CD14-positive monocyte (primary cell): ENCODE measurements around the gene PAX7. TPM values are rescaled to one million over a fixed set of nuclear protein-coding genes. Genes with fewer than 3 reads are reported as not detected.

ENCODE experiments used
- DNase-seq, 3 donors: peaks; one replicate each; pipeline ENCODE4 v3.0.0-alpha.2; 2011 to 2022
- H2AFZ ChIP-seq: 2 replicates; pipeline ENCODE4 v1.6.0; 2012; ENCODE audit warnings: mild to moderate bottlenecking, low read depth, low read length, inconsistent platforms; ENCODE audit not compliant: insufficient read depth, poor library complexity, severe bottlenecking
- H3K27ac ChIP-seq, 2 donors: 1 replicate in 1 of 2; 2 replicates in 1 of 2; pipeline ENCODE4 v1.5.1; 2012 to 2013; ENCODE audit warnings: low read length in 2 of 2, control low read depth in 1 of 2, inconsistent platforms in 1 of 2, low read depth in 1 of 2, mild to moderate bottlenecking in 1 of 2
- H3K27me3 ChIP-seq, 2 donors: one replicate each; pipeline versions ENCODE4 v1.6.0 to v1.6.1; 2011 to 2013; ENCODE audit warnings: low read length in 2 of 2; ENCODE audit not compliant: control insufficient read depth in 2 of 2, insufficient read depth in 2 of 2
- H3K36me3 ChIP-seq, 2 donors: replicated peaks in 1 of 2; 1 replicate in 1 of 2; 2 replicates in 1 of 2; pipeline versions ENCODE4 v1.5.1 to v1.6.1; 2012 to 2013; ENCODE audit warnings: low read length in 2 of 2, control low read depth in 1 of 2, inconsistent platforms in 1 of 2, mild to moderate bottlenecking in 1 of 2; ENCODE audit not compliant: insufficient read depth in 2 of 2, control insufficient read depth in 1 of 2
- H3K4me1 ChIP-seq, 2 donors: 1 replicate in 1 of 2; 2 replicates in 1 of 2; pipeline versions ENCODE4 v1.5.1 to v1.6.1; 2012 to 2013; ENCODE audit warnings: low read length in 2 of 2, control low read depth in 1 of 2, inconsistent platforms in 1 of 2, mild to moderate bottlenecking in 1 of 2, moderate library complexity in 1 of 2; ENCODE audit not compliant: insufficient read depth in 2 of 2, control insufficient read depth in 1 of 2
- H3K4me2 ChIP-seq: replicated peaks from 2 replicates; pipeline ENCODE3; 2012; ENCODE audit warnings: low read length, moderate library complexity, mild to moderate bottlenecking; ENCODE audit not compliant: poor library complexity, severe bottlenecking; ENCODE audit errors: extremely low read depth
- H3K4me3 ChIP-seq, 3 experiments: fragments of 200-600 bp in 1 of 3; sonication (generic) in 1 of 3; replicated peaks in 1 of 3; 1 replicate in 2 of 3; 2 replicates in 1 of 3; pipeline ENCODE4 v1.5.1; 2011 to 2013; ENCODE audit warnings: low read length in 3 of 3, mild to moderate bottlenecking in 3 of 3, control low read depth in 2 of 3, low read depth in 2 of 3, inconsistent platforms in 1 of 3, moderate library complexity in 1 of 3
- H3K79me2 ChIP-seq: 2 replicates; pipeline ENCODE4 v1.6.0; 2012; ENCODE audit warnings: mild to moderate bottlenecking, control low read depth, inconsistent platforms, low read length, moderate library complexity; ENCODE audit not compliant: insufficient read depth
- H3K9ac ChIP-seq: 2 replicates; pipeline ENCODE4 v1.6.0; 2017; ENCODE audit warnings: low read length, mild to moderate bottlenecking; ENCODE audit not compliant: insufficient read depth, poor library complexity, severe bottlenecking
- H3K9me3 ChIP-seq, 2 donors: replicated peaks in 1 of 2; 1 replicate in 1 of 2; 2 replicates in 1 of 2; pipeline versions ENCODE4 v1.5.1 to v1.6.1; 2012 to 2013; ENCODE audit warnings: low read length in 2 of 2, control low read depth in 1 of 2; ENCODE audit not compliant: control insufficient read depth in 1 of 2, insufficient read depth in 1 of 2
- H4K20me1 ChIP-seq: 2 replicates; pipeline ENCODE4 v1.6.0; 2012; ENCODE audit warnings: mild to moderate bottlenecking, low read length, control low read depth, moderate library complexity; ENCODE audit not compliant: insufficient read depth
- H3K27ac Mint-ChIP-seq, 7 donors: one replicate each; pipeline ENCODE4 v1.8.0; 2020; ENCODE audit warnings: mild to moderate bottlenecking in 7 of 7, mixed read lengths in 7 of 7, moderate library complexity in 6 of 7, inconsistent platforms in 2 of 7
- H3K27me3 Mint-ChIP-seq, 3 donors: one replicate each; pipeline ENCODE4 v1.8.0; 2021 to 2022; ENCODE audit warnings: low read depth in 3 of 3, mild to moderate bottlenecking in 3 of 3, mixed read lengths in 3 of 3, moderate library complexity in 3 of 3, inconsistent platforms in 1 of 3
- H3K36me3 Mint-ChIP-seq, 2 donors: one replicate each; pipeline ENCODE4 v1.8.0; 2020; ENCODE audit warnings: mixed read lengths in 2 of 2, inconsistent platforms in 1 of 2, mild to moderate bottlenecking in 1 of 2
- H3K4me1 Mint-ChIP-seq: one replicate; pipeline ENCODE4 v1.8.0; 2020; ENCODE audit warnings: mild to moderate bottlenecking, mixed read lengths
- H3K4me3 Mint-ChIP-seq, 2 donors: one replicate each; pipeline ENCODE4 v1.8.0; 2020; ENCODE audit warnings: mild to moderate bottlenecking in 2 of 2, mixed read lengths in 2 of 2, moderate library complexity in 1 of 2
- H3K9me3 Mint-ChIP-seq, 7 donors: one replicate each; pipeline ENCODE4 v1.8.0; 2020 to 2022; ENCODE audit warnings: mixed read lengths in 7 of 7, mild to moderate bottlenecking in 6 of 7, moderate library complexity in 6 of 7, inconsistent platforms in 2 of 7
- WGBS: methylation state at CpG from one replicate; pipeline ENCODE4 v1.1.5; 2013; ENCODE audit warnings: missing lambda C conversion rate; ENCODE audit not compliant: insufficient coverage; 5-methylcytosine and 5-hydroxymethylcytosine counted together
- intact Hi-C, 2 donors: fragments of 100-400 bp; cut with micrococcal nuclease; formaldehyde crosslinking; loops; one replicate each; pipeline versions ENCODE4 v1.15.0 to v1.15.1; 2023
- polyA plus RNA-seq, 3 donors: library from polyadenylated mRNA; depleted of rRNA in 1 of 3; unstranded in 2 of 3; stranded (reverse) in 1 of 3; fragments of 300-500 nt in 2 of 3; fragments of >200 nt in 1 of 3; fragmentation: Illumina TruSeq in 2 of 3; gene quantifications; 1 replicate in 2 of 3; 2 replicates in 1 of 3; pipeline ENCODE4 v1.2.3, GENCODE V29; 2012 to 2021
- TF ChIP-seq, protein P1 (sequence below): fragments of 200-600 bp; IDR thresholded peaks from one replicate; pipeline ENCODE4 v1.8.0; 2022; ENCODE audit warnings: antibody characterized with exemption, mild to moderate bottlenecking

PAX7 gene
- polyA plus RNA-seq, 3 donors: not detected

DNA sequence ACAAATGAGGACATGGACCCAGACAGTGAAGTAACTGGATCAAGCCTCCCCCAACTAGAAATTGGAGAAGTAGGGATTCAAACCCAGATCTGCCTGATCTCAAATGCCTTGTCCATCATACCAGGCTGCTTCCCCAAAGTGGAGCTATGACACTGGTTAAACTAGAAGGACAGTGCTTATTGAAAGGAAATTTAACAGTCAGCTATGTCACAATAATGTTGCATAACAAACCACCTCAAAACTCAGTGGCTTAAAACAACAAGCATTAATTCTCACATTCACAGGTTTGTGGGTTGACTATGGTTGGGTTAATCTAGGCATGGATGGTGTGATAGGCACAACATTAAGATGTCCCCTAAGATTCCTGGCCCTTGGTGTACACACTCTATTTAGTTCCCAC is 121.8 kb downstream of the PAX7 start:
- TF ChIP-seq, protein P1, sequence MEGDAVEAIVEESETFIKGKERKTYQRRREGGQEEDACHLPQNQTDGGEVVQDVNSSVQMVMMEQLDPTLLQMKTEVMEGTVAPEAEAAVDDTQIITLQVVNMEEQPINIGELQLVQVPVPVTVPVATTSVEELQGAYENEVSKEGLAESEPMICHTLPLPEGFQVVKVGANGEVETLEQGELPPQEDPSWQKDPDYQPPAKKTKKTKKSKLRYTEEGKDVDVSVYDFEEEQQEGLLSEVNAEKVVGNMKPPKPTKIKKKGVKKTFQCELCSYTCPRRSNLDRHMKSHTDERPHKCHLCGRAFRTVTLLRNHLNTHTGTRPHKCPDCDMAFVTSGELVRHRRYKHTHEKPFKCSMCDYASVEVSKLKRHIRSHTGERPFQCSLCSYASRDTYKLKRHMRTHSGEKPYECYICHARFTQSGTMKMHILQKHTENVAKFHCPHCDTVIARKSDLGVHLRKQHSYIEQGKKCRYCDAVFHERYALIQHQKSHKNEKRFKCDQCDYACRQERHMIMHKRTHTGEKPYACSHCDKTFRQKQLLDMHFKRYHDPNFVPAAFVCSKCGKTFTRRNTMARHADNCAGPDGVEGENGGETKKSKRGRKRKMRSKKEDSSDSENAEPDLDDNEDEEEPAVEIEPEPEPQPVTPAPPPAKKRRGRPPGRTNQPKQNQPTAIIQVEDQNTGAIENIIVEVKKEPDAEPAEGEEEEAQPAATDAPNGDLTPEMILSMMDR: no peak
- intact Hi-C loops: no loop called here
- peaks cover 7 to 9% of the 10 kb centered on the region in 2 donors for H3K9me3 ChIP-seq
- Mint-ChIP-seq H3K4me3 (no peak overlapping the region), H3K36me3 (no peaks in the 10 kb centered on the region), H3K27me3 (peaks cover 8 to 17% (median 9%) of the 10 kb centered on the region in 3 donors), H3K4me1 (peaks cover 3% of the 10 kb centered on the region), H3K9me3 (peaks cover 4 to 26% (median 17%) of the 10 kb centered on the region in 7 donors), H3K27ac (no peak overlapping the region)
- H3K27ac ChIP-seq: no peak overlapping the region
- DNase-seq: no peak
- H2AFZ ChIP-seq: no peak overlapping the region
- no peaks in the 10 kb centered on the region for H4K20me1 ChIP-seq
- H3K4me2 ChIP-seq: no peak overlapping the region
- H3K36me3 ChIP-seq: no peaks in the 10 kb centered on the region
- H3K9ac ChIP-seq: no peak overlapping the region
- no peaks in the 10 kb centered on the region for H3K79me2 ChIP-seq
- H3K4me1 ChIP-seq: no peaks in the 10 kb centered on the region
- H3K27me3 ChIP-seq: peaks cover 0 to 4% of the 10 kb centered on the region in 2 donors
- H3K4me3 ChIP-seq: no peak overlapping the region

DNA sequence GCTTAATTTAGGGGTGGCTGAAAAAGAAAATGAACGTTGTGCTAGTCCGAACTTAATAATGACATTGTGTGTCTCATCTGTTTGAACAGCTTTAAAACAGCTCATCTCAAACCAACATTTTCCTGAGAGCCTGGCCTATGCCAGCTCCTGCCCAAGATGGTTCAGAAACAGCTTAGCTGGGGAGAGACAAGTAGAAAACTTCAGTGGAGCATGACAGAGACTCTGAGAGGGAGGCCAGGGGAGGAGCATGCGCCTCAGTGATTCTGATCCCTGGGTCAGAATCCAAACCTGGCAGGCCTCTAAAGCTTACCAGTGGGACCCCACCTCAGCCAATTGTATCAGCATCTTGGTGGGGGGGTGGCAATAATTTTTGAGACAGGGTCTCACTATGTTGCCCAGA is 129.5 kb downstream of the PAX7 start:
- WGBS: no CpG with 5 or more reads among the region's 3 CpGs
- Histone ChIP-seq H3K9ac (no peak overlapping the region), H4K20me1 (no peaks in the 10 kb centered on the region), H2AFZ (no peak overlapping the region), H3K9me3 (peaks cover 0 to 3% of the 10 kb centered on the region in 2 donors), H3K4me1 (no peaks in the 10 kb centered on the region), H3K27me3 (peaks cover 0 to 4% of the 10 kb centered on the region in 2 donors), H3K4me3 (no peak overlapping the region), H3K4me2 (no peak overlapping the region), H3K36me3 (no peaks in the 10 kb centered on the region), H3K79me2 (no peaks in the 10 kb centered on the region), H3K27ac (no peak overlapping the region)
- H3K27ac Mint-ChIP-seq: no peak overlapping the region
- TF ChIP-seq, protein P1: no peak
- H3K36me3 Mint-ChIP-seq: no peaks in the 10 kb centered on the region
- peaks cover 3 to 21% (median 10%) of the 10 kb centered on the region in 7 donors for H3K9me3 Mint-ChIP-seq
- no peak overlapping the region for H3K4me3 Mint-ChIP-seq
- peaks cover 0 to 13% (median 9%) of the 10 kb centered on the region in 3 donors for H3K27me3 Mint-ChIP-seq
- no peaks in the 10 kb centered on the region for H3K4me1 Mint-ChIP-seq
- intact Hi-C loops: no loop called here
- no peak for DNase-seq
